Measurements from ENCODE around the gene RETREG3. TPM values are rescaled to one million over a fixed set of nuclear protein-coding genes. Genes with fewer than 3 reads are reported as not detected.
A peak's percentile ranks its signal among the peaks of the same experiment; 100 is the strongest.

Gene RETREG3
- total and polyA plus RNA-seq, 2 of the 13 experiments (the other 11 are each of a cell fraction or from before 2014, with no cell fraction given): 47.0 to 55.8 TPM

- peak; percentile 80; the same call in 1 of the 2 replicates for TF ChIP-seq TFAP4 (IDR thresholded peaks at IDR 0.05; ENCODE audit: borderline replicate concordance, low read depth)
- TF ChIP-seq SPEN (CRISPR knock-in tag; IDR thresholded peaks at IDR 0.05; ENCODE audit: low read depth): peak; percentile 79
- 0 out of 2 replicates have a peak, but pooled peaks have one; percentile 43 for TF ChIP-seq SMAD3 (CRISPR knock-in tag; IDR thresholded peaks at IDR 0.05)
- no peak; the same call in 1 of the 2 replicates for TF ChIP-seq PPARG (CRISPR knock-in tag; conservative IDR thresholded peaks at IDR 0.05)
- TF ChIP-seq TCF7L2 (IDR thresholded peaks at IDR 0.05; ENCODE audit: low read depth, low read length): no peak
- peak; percentile 20; the same call in 1 of the 2 replicates for TF ChIP-seq ZNF30 (CRISPR knock-in tag; IDR thresholded peaks at IDR 0.05)
- 0 out of 2 replicates have a peak, but pooled peaks have one; percentile 33 for TF ChIP-seq DNMT3B (CRISPR knock-in tag; conservative IDR thresholded peaks at IDR 0.05)
- TF ChIP-seq FOXA3 (CRISPR knock-in tag; IDR thresholded peaks at IDR 0.05): no peak
- peak; percentile 97 for TF ChIP-seq ARID2 (CRISPR knock-in tag; IDR thresholded peaks at IDR 0.05; ENCODE audit: borderline replicate concordance)
- peak; percentile 80; the same call in 1 of the 2 replicates for TF ChIP-seq ZNF121 (CRISPR knock-in tag; IDR thresholded peaks at IDR 0.05)
- TF ChIP-seq YEATS4 (CRISPR knock-in tag; IDR thresholded peaks at IDR 0.05; ENCODE audit: borderline replicate concordance): peak; percentile 96
- TF ChIP-seq HOMEZ (CRISPR knock-in tag; IDR thresholded peaks at IDR 0.05; ENCODE audit: low read depth): peak; percentile 43; the same call in 1 of the 2 replicates
- TF ChIP-seq THAP9 (CRISPR knock-in tag; IDR thresholded peaks at IDR 0.05; ENCODE audit: borderline replicate concordance): peak; percentile 75; the same call in 1 of the 2 replicates
- no peak for TF ChIP-seq ZNF646 (CRISPR knock-in tag; IDR thresholded peaks at IDR 0.05)
- TF ChIP-seq GTF2F1 (IDR thresholded peaks at IDR 0.05; ENCODE audit: low read length): no peak; the same call in 1 of the 2 replicates
- no peak for TF ChIP-seq SMARCC2 (IDR thresholded peaks at IDR 0.05)
Measured at GRCh38 chr17:42566883-42567573, 42.1 kb downstream of the RETREG3 start, which contains the start of gene MLX (continued).

All from HepG2 (cell line).